Skeletal muscle tissue (tissue), 4 donors: ENCODE results near the gene SFXN3. TPM values are rescaled to one million over a fixed set of nuclear protein-coding genes. Genes with fewer than 3 reads are reported as not detected.

Source experiments
- H3K27ac ChIP-seq: one replicate; pipeline ENCODE4 v1.7.0; 2013; ENCODE audit warnings: mild to moderate bottlenecking, low read depth, low read length, inconsistent platforms
- H3K27me3 ChIP-seq, 3 donors: one replicate each; pipeline ENCODE4 v1.7.0; 2013; ENCODE audit warnings: low read length in 3 of 3; ENCODE audit not compliant: control insufficient read depth in 3 of 3, insufficient read depth in 3 of 3
- H3K36me3 ChIP-seq, 3 donors: one replicate each; pipeline ENCODE4 v1.7.0; 2013; ENCODE audit warnings: low read length in 3 of 3; ENCODE audit not compliant: control insufficient read depth in 3 of 3, insufficient read depth in 3 of 3
- H3K4me1 ChIP-seq, 3 donors: one replicate each; pipeline ENCODE4 v1.7.0; 2013; ENCODE audit warnings: low read length in 3 of 3, mild to moderate bottlenecking in 3 of 3; ENCODE audit not compliant: control insufficient read depth in 3 of 3, insufficient read depth in 3 of 3
- H3K4me3 ChIP-seq, 3 donors: one replicate each; pipeline ENCODE4 v1.7.0; 2013; ENCODE audit warnings: low read length in 3 of 3
- H3K9ac ChIP-seq, 3 donors: one replicate each; pipeline ENCODE4 v1.7.0; 2013; ENCODE audit warnings: low read length in 3 of 3, mild to moderate bottlenecking in 3 of 3, moderate library complexity in 2 of 3, low read depth in 1 of 3
- H3K9me3 ChIP-seq, 3 donors: one replicate each; pipeline ENCODE4 v1.7.0; 2013; ENCODE audit warnings: low read length in 3 of 3; ENCODE audit not compliant: control insufficient read depth in 3 of 3
- total RNA-seq: library from RNA; depleted of rRNA; stranded (reverse); fragments of >200 nt; gene quantifications from one replicate; pipeline ENCODE4 v1.2.3, GENCODE V29; 2014
- donor health status: Osteomylitis.

Gene SFXN3
- total RNA-seq, 1 donor from 2014 or later, result 18.8 TPM

DNA sequence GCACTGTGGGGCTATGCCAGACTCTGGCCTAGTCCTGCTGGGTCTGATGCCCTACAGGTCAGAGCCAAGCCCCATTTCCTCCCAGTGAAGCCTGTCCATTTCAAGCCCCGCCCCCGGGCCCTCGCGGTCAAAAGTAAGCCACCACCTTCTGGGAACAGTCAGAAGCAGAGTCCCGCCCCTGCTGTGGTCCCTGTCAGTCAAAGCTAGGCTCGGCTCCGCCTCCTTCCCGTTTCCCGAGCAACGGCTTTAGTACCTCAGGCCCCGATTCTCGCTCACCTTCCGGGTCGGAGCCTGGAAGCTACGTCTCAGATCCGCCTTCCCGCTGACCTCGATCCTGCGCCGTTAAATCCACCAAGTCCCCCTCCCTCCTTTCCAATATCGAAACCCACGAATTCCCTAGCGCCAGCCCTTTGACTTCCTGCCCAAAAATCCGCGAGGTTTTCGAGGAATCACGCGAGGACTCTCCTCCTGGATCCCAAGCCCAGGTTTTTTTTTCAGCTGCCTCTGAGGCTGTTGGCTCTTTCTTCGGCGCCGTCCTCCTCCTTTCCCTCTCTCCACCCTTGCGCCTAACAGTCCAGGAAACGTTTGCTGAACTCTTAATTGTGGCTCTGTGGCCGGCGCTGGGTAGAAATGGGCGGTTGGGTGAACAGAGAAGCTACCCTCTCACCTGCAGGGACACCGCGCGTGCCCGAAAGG is 11.8 kb downstream of the SFXN3 start:
- H3K4me3 ChIP-seq, result peak overlapping the region; percentile 82 to 88 (median 85)
- peaks cover 2 to 18% (median 5%) of the 10 kb centered on the region in 3 donors for H3K36me3 ChIP-seq
- peaks cover 14 to 17% (median 16%) of the 10 kb centered on the region in 3 donors for H3K4me1 ChIP-seq
- no peaks in the 10 kb centered on the region for H3K9me3 ChIP-seq
- H3K9ac ChIP-seq, result peak overlapping the region; percentile 76 to 83 (median 81)
- peaks cover 12 to 16% (median 15%) of the 10 kb centered on the region in 3 donors for H3K27me3 ChIP-seq
- H3K27ac ChIP-seq, result peak overlapping the region; percentile 77

DNA sequence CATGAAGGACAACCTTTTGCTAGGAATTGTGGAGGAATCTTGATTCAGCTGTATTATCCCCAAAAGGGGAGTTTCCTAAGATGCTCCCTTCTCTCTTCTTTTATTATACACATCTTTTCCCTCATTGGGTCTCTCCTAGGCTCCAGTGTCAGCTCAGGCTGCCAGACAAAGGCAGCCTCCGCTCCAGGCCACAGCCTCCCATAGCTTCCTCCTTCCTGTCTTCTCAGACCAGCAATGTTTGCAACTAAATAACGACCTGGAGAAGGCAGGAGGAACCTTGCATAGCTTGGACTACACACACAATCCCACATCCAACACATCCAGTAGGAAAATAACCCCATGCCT is 12.3 kb downstream of the SFXN3 start:
- H3K4me3 ChIP-seq, result peak overlapping the region; percentile 82 to 88 (median 85)
- peaks cover 0 to 13% (median 2%) of the 10 kb centered on the region in 3 donors for H3K36me3 ChIP-seq
- H3K9ac ChIP-seq, result peak overlapping the region; percentile 76 to 83 (median 81)
- peaks cover 14 to 17% (median 16%) of the 10 kb centered on the region in 3 donors for H3K4me1 ChIP-seq
- H3K27ac ChIP-seq, result peak overlapping the region; percentile 77
- H3K9me3 ChIP-seq, result no peaks in the 10 kb centered on the region
- peaks cover 17 to 21% (median 19%) of the 10 kb centered on the region in 3 donors for H3K27me3 ChIP-seq

DNA sequence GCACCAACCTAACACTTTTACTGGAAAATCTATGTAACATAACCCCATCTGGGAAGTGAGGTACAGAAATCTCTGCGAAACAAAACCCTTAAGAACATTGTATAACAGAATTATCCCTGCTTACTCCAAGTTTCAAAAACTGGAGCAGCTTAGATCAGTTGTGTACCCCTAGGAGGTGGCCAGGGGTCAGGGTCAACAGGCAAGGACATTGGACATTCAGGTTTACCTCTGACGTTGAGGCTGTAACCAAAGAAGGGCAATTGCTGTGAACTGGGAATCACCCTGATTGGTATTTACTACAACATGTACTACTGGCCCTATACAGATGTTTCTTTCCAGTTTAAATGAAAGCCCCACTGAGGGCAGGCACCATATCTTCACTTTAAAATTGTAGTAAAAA is 13.1 kb downstream of the SFXN3 start:
- no peaks in the 10 kb centered on the region for H3K9me3 ChIP-seq
- H3K4me1 ChIP-seq, result peaks cover 14 to 17% (median 16%) of the 10 kb centered on the region in 3 donors
- peaks cover 25 to 29% (median 27%) of the 10 kb centered on the region in 3 donors for H3K27me3 ChIP-seq
- H3K9ac ChIP-seq, result no peak overlapping the region
- H3K27ac ChIP-seq, result no peak overlapping the region
- no peak overlapping the region for H3K4me3 ChIP-seq
- H3K36me3 ChIP-seq, result peaks cover 0 to 9% (median 2%) of the 10 kb centered on the region in 3 donors

DNA sequence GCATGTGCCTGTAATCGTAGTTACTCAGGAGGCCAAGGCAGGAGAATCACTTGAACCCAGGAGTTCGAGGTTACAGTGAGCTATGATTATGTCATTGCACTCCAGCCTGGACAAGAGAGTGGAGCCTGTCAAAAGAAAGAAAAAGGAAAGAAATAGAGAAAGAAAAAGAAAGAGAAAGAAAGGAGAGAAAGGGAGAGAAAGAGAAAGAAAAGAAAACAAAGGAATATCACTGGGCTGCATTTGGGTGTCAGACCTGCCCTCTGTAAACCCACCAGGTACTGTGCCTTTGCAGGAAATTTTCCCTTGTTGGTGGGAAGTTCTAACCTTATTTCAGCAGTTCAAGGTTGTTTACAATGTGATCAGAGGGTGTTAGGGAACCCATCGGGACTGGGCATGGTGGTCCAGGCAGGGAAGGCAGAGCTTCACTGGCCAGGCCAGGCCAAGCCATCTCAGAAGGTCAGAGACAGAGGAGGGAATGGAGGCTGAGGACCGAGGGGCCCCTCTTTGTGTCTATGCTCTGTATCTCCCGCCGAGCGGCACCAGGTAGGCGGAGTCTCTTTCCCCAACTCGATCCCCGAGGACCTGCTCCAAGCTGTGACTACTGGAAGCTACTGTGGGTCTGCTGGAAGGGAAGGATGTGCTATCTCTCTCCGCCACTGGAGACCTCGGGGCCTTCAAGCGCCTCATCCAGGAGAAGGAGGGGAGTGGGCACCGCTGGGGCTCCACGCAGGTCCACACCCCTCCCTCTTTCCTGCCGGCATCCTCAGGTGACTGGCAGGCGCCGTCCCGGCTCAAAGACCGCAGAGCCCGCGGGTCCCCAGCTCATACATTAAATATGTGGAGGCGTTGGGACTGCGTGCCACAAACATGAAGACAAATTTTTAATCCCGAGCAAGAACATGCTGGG is 15.6 kb downstream of the SFXN3 start:
- H3K27ac ChIP-seq, result no peak overlapping the region
- H3K9me3 ChIP-seq, result no peaks in the 10 kb centered on the region
- peaks cover 17 to 25% (median 19%) of the 10 kb centered on the region in 3 donors for H3K4me1 ChIP-seq
- no peaks in the 10 kb centered on the region for H3K36me3 ChIP-seq
- peaks cover 41 to 43% (median 42%) of the 10 kb centered on the region in 3 donors for H3K27me3 ChIP-seq
- no peak overlapping the region for H3K4me3 ChIP-seq
- no peak overlapping the region for H3K9ac ChIP-seq

DNA sequence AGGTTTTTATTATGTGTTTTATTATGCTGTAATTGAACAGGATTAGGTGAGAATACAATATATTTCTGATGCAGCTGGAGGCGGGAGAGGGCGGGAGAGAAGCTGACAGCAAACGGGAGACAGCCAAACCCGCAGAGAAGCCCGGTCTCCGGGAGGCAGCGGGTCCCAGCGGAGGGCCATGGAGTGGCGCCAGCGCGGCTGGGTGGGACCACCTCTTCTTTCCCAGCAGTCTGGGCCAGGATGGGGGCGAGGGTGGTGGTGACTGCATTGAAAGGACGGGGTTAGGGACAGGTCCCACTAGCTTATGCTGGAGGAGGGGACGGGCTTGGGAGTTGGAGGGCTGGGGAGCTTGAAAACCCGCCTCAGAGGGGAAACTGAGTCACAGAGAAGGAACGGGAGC is 16.2 kb downstream of the SFXN3 start:
- Histone ChIP-seq H3K9ac (no peak overlapping the region), H3K4me1 (peaks cover 14 to 25% (median 20%) of the 10 kb centered on the region in 3 donors), H3K27me3 (peaks cover 41 to 43% (median 42%) of the 10 kb centered on the region in 3 donors)

DNA sequence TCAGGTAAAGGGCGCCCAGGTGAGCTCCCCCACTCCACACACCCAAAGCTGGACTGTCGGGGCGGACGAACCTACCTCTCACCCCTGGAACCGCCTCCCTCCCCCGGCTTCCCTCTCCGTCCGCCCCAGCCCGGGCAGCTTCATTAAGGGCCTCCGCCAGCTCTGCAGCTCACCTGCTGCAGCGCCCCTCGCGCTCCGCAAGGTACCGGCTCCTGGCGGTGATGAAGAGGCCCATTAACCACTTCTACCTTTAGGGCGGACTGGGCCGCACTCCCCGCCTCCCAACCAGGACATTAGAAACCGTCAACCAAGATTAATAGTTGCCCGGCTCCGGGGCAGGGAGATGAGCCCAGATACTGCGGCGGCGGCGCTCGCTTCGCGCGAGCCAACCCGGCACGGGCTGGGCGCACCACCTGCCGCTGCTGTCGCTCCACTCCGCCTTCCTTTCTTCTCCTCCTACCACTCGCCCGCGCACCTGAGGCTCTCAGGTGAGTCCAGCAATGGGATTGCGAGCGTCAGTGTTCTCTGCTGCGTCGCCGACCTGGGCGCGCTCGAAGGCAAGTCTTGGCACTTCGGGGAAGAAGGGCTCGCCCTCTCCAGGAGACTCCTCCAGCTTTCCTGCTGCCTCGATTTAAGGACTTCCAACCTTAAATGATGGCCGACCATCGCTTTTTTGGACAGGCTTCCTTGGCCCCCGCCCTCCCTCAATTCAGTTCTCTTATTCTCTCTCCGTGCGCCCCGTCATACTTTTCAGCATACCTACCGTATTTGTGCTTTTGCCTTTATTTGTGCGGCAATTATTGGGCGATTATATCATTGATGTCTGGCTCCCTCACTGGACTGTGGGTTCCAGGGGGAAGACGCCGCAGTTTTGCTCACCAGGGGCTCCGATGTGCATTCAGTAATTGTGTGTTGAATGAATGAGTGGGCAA is 17.2 kb downstream of the SFXN3 start:
- no peak overlapping the region for H3K27ac ChIP-seq
- H3K9ac ChIP-seq, result no peak overlapping the region
- H3K36me3 ChIP-seq, result no peaks in the 10 kb centered on the region
- H3K4me3 ChIP-seq, result no peak overlapping the region
- H3K27me3 ChIP-seq, result peaks cover 41 to 43% (median 42%) of the 10 kb centered on the region in 3 donors
- H3K9me3 ChIP-seq, result no peaks in the 10 kb centered on the region
- H3K4me1 ChIP-seq, result peaks cover 7 to 21% (median 11%) of the 10 kb centered on the region in 3 donors

More for the DNA sequence above, 16.2 kb downstream of the SFXN3 start:
- no peaks in the 10 kb centered on the region for H3K9me3 ChIP-seq
- H3K36me3 ChIP-seq, result no peaks in the 10 kb centered on the region
- no peak overlapping the region for H3K4me3 ChIP-seq
- no peak overlapping the region for H3K27ac ChIP-seq

DNA sequence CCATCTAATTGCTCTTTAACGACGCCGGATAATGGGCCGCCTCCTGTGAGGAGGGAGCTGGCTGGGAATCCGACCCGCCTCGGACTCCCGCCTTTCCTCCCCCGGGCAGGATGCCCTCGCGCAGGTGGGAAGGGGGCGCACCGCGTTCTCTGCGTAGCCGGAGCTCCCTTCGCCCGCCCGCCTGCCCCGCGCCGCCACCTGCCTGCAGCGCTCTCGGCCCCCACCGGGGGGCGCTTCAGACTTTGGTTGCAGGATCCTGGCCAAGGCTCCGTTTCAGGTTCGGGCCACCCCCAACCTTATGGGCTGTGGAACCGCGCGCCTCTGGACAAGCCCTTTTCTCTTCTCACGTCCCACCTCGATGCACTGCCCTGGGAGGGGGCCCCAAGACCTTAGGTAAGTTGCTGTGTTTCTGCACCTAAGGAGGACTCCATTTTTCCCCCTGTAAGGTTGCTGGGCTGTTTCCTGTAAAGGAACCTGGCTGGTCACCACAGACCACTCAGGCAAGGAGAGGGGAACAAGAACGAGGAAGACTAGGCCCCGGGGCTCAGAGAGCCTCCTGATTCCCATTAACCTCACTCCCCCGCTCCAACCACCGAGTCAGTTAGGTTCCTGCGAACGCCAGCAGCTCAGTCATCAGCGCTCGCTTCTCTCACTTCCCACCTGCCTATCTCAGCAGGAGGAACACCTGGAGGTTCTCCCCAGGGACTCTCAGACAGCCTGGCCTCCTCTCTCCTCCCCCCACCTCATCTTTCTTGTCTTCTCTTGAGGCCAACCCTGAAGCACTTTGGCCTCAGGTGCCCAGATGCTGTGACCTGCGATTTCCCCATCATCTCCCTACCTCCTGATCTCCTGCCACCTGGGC is 19.4 kb downstream of the SFXN3 start:
- Histone ChIP-seq H3K4me3 (peak overlapping the region; percentile 15 to 60 (median 42)), H3K4me1 (peaks cover 4 to 18% (median 7%) of the 10 kb centered on the region in 3 donors), H3K9ac (peak overlapping the region in 1 of 3 donors; percentile 72), H3K9me3 (no peaks in the 10 kb centered on the region), H3K27me3 (peaks cover 41 to 43% (median 42%) of the 10 kb centered on the region in 3 donors), H3K27ac (no peak overlapping the region), H3K36me3 (no peaks in the 10 kb centered on the region)

DNA sequence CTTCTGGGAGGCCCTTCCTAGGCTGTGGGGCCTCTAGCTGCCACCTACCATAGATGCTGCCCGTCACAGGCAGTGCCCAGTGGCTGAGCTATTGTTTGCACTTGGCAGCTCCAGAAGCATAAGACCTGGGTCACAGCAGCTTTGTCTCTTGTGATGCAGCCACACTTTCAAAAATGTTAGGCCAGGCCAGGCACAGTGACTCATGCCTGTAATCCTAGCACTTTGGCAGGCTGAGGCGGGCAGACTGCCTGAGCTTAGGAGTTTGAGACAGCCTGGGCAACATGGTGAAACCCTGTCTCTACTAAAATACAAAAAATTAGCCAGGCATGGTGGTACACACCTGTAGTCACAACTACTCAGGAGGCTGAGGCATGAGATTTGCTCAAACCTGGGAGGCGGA is 21.3 kb downstream of the SFXN3 start:
- H3K27ac ChIP-seq, result peak overlapping the region; percentile 15

More for the DNA sequence above, 21.3 kb downstream of the SFXN3 start:
- peak overlapping the region in 2 of 3 donors; percentile 0 to 7 for H3K9ac ChIP-seq
- peaks cover 4 to 18% (median 7%) of the 10 kb centered on the region in 3 donors for H3K4me1 ChIP-seq
- no peaks in the 10 kb centered on the region for H3K9me3 ChIP-seq
- peaks cover 32 to 34% (median 34%) of the 10 kb centered on the region in 3 donors for H3K27me3 ChIP-seq
- H3K36me3 ChIP-seq, result no peaks in the 10 kb centered on the region
- no peak overlapping the region for H3K4me3 ChIP-seq
